ENCODE results near the gene PMP22. TPM values are rescaled to one million over a fixed set of nuclear protein-coding genes. Genes with fewer than 3 reads are reported as not detected.
A peak's percentile ranks its signal among the peaks of the same experiment; 100 is the strongest.

Gene PMP22
- polyA plus RNA-seq, 1 donor (not counting 4 experiments of a cell fraction or from before 2014, with no cell fraction given): 7.9 TPM

- H3K36me3 ChIP-seq (ENCODE audit: control insufficient read depth in 2 of 2, extremely low read depth in 1 of 2, insufficient read depth in 2 of 2, low read length in 2 of 2): peaks cover 0 to 2% of the 10 kb centered on the region in 2 experiments
- no peaks in the 10 kb centered on the region for H4K20me1 ChIP-seq (ENCODE audit: control insufficient read depth, extremely low read depth, insufficient read depth, low read length)
- no peak overlapping the region for H2AFZ ChIP-seq (ENCODE audit: control insufficient read depth, low read length)
- no peaks in the 10 kb centered on the region for H3K27me3 ChIP-seq (ENCODE audit: control insufficient read depth, extremely low read depth, insufficient read depth, low read length)
- H3K4me3 ChIP-seq (ENCODE audit: control insufficient read depth in 2 of 3, extremely low read depth in 1 of 3, insufficient read depth in 2 of 3, low read depth in 1 of 3, low read length in 3 of 3): no peak overlapping the region
- FAIRE-seq (no peak), DNase-seq (ENCODE audit: low read depth, low spot score) (no peak)
- dilution Hi-C loops (cut with MboI; ENCODE audit: extremely low pct_ligation_motif_present, low sequenced_read_pairs): no loop called here
- H3K4me2 ChIP-seq (ENCODE audit: control insufficient read depth, extremely low read depth, insufficient read depth, low read depth, low read length): no peak overlapping the region
- no peak overlapping the region for H3K9ac ChIP-seq (ENCODE audit: control insufficient read depth, extremely low read depth, insufficient read depth, low read length)
- no peak overlapping the region for H3K27ac ChIP-seq (ENCODE audit: control insufficient read depth, insufficient read depth, low read length)
- no peaks in the 10 kb centered on the region for H3K4me1 ChIP-seq (ENCODE audit: control insufficient read depth, extremely low read depth, insufficient read depth, low read length)
- no peaks in the 10 kb centered on the region for H3K79me2 ChIP-seq (ENCODE audit: control insufficient read depth, insufficient read depth, low read length)
- TF ChIP-seq EZH2 (IDR thresholded peaks at IDR 0.05; ENCODE audit: low read length) (no peak), CTCF (optimal IDR thresholded peaks at IDR 0.05 in 1 of 3, IDR thresholded peaks at IDR 0.05 in 1 of 3, conservative IDR thresholded peaks at IDR 0.05 in 1 of 3; ENCODE audit: extremely low read depth in 1 of 3, insufficient read depth in 2 of 3, low read length in 3 of 3) (peak; percentile 52 to 65 (median 59))
- H3K9me1 ChIP-seq (ENCODE audit: control insufficient read depth, extremely low read depth, insufficient read depth, low read length): no peaks in the 10 kb centered on the region
- no peaks in the 10 kb centered on the region for H3K9me3 ChIP-seq (ENCODE audit: control insufficient read depth, low read depth, low read length)
These were observed 17.1 kb downstream of the PMP22 start for GRCh38 chr17:15247891-15248529.

- no peaks in the 10 kb centered on the region for H3K36me3 ChIP-seq (ENCODE audit: control insufficient read depth in 2 of 2, extremely low read depth in 1 of 2, insufficient read depth in 2 of 2, low read length in 2 of 2)
- H3K4me1 ChIP-seq (ENCODE audit: control insufficient read depth, extremely low read depth, insufficient read depth, low read length): no peaks in the 10 kb centered on the region
- H3K9me1 ChIP-seq (ENCODE audit: control insufficient read depth, extremely low read depth, insufficient read depth, low read length): no peaks in the 10 kb centered on the region
- H3K79me2 ChIP-seq (ENCODE audit: control insufficient read depth, insufficient read depth, low read length): no peaks in the 10 kb centered on the region
- H3K27ac ChIP-seq (ENCODE audit: control insufficient read depth, insufficient read depth, low read length): no peak overlapping the region
- H3K9ac ChIP-seq (ENCODE audit: control insufficient read depth, extremely low read depth, insufficient read depth, low read length): no peak overlapping the region
- TF ChIP-seq CTCF (optimal IDR thresholded peaks at IDR 0.05 in 1 of 3, IDR thresholded peaks at IDR 0.05 in 1 of 3, conservative IDR thresholded peaks at IDR 0.05 in 1 of 3; ENCODE audit: extremely low read depth in 1 of 3, insufficient read depth in 2 of 3, low read length in 3 of 3) (no peak), EZH2 (IDR thresholded peaks at IDR 0.05; ENCODE audit: low read length) (no peak)
- no peaks in the 10 kb centered on the region for H4K20me1 ChIP-seq (ENCODE audit: control insufficient read depth, extremely low read depth, insufficient read depth, low read length)
- FAIRE-seq (no peak), DNase-seq (ENCODE audit: low read depth, low spot score) (no peak)
- H2AFZ ChIP-seq (ENCODE audit: control insufficient read depth, low read length): no peak overlapping the region
- dilution Hi-C loops (cut with MboI; ENCODE audit: extremely low pct_ligation_motif_present, low sequenced_read_pairs): no loop called here
- no peak overlapping the region for H3K4me3 ChIP-seq (ENCODE audit: control insufficient read depth in 2 of 3, extremely low read depth in 1 of 3, insufficient read depth in 2 of 3, low read depth in 1 of 3, low read length in 3 of 3)
- no peaks in the 10 kb centered on the region for H3K9me3 ChIP-seq (ENCODE audit: control insufficient read depth, low read depth, low read length)
- no peaks in the 10 kb centered on the region for H3K27me3 ChIP-seq (ENCODE audit: control insufficient read depth, extremely low read depth, insufficient read depth, low read length)
- H3K4me2 ChIP-seq (ENCODE audit: control insufficient read depth, extremely low read depth, insufficient read depth, low read depth, low read length): no peak overlapping the region
These were observed 20.1 kb downstream of the PMP22 start for GRCh38 chr17:15245054-15245453.
